GM21528 (cell line): ENCODE results near the gene FAM185A.
"Not testable (repeated sequence)": the region's sequence is repeated elsewhere in the genome, so short reads cannot be mapped to it uniquely, and the experiment has no call there.

Experiments
- ATAC-seq: cut with Tn5 transposase; IDR thresholded peaks from one replicate; pipeline ENCODE4 v1.9.1; 2021; ENCODE audit warnings: mild to moderate bottlenecking, moderate library complexity; ENCODE audit not compliant: unreplicated experiment, low FRiP score

The FAM185A gene

GRCh38 chr7:102828286-102828685 lies 79.5 kb downstream of the FAM185A start:
- ATAC-seq = no peak

- ATAC-seq = no peak
Measured at GRCh38 chr7:102829075-102829474, 80.3 kb downstream of the FAM185A start.

- ATAC-seq = no peak
Measured at GRCh38 chr7:102830197-102830596, 81.4 kb downstream of the FAM185A start.

GRCh38 chr7:102832674-102833073 lies 83.9 kb downstream of the FAM185A start:
- ATAC-seq = no peak

- no peak for ATAC-seq
Measured at GRCh38 chr7:102833343-102833742, 84.5 kb downstream of the FAM185A start.

GRCh38 chr7:102834466-102834865 lies 85.7 kb downstream of the FAM185A start:
- ATAC-seq = no peak

GRCh38 chr7:102834999-102835398 lies 86.2 kb downstream of the FAM185A start:
- ATAC-seq = peak; percentile 60

GRCh38 chr7:102836191-102836919 lies 87.6 kb downstream of the FAM185A start:
- ATAC-seq = no peak

GRCh38 chr7:102836977-102837376 lies 88.2 kb downstream of the FAM185A start:
- no peak for ATAC-seq

- no peak for ATAC-seq
Measured at GRCh38 chr7:102837802-102838201, 89.0 kb downstream of the FAM185A start.

- ATAC-seq = not testable (repeated sequence)
Measured at GRCh38 chr7:102838572-102839101, 89.8 kb downstream of the FAM185A start.

GRCh38 chr7:102840404-102840803 lies 91.6 kb downstream of the FAM185A start:
- no peak for ATAC-seq

- ATAC-seq = no peak
Measured at GRCh38 chr7:102841290-102841689, 92.5 kb downstream of the FAM185A start.

GRCh38 chr7:102842284-102842683 lies 93.5 kb downstream of the FAM185A start:
- no peak for ATAC-seq

- ATAC-seq = peak; percentile 72
Measured at GRCh38 chr7:102843850-102844249, 95.1 kb downstream of the FAM185A start.

GRCh38 chr7:102845346-102845745 lies 96.5 kb downstream of the FAM185A start:
- ATAC-seq = no peak

- ATAC-seq = no peak
Measured at GRCh38 chr7:102849079-102849478, 100.3 kb downstream of the FAM185A start.

GRCh38 chr7:102849538-102849937 lies 100.7 kb downstream of the FAM185A start:
- no peak for ATAC-seq

GRCh38 chr7:102856036-102856435 lies 107.2 kb downstream of the FAM185A start:
- ATAC-seq = no peak
